Muscle layer of duodenum (tissue), 2 donors: ENCODE data around the gene ATP8B3.

ENCODE experiments used
- H3K27ac ChIP-seq: one replicate; pipeline ENCODE4 v1.7.0; 2013; ENCODE audit warnings: mild to moderate bottlenecking, low read length
- H3K27me3 ChIP-seq: one replicate; pipeline ENCODE4 v1.7.0; 2013; ENCODE audit warnings: low read depth, mild to moderate bottlenecking, control low read depth, low read length
- H3K36me3 ChIP-seq, 2 donors: one replicate each; pipeline ENCODE4 v1.7.0; 2013; ENCODE audit warnings: low read length in 2 of 2, control low read depth in 1 of 2, mild to moderate bottlenecking in 1 of 2; ENCODE audit not compliant: insufficient read depth in 2 of 2, control insufficient read depth in 1 of 2
- H3K4me1 ChIP-seq, 2 donors: one replicate each; pipeline ENCODE4 v1.7.0; 2013; ENCODE audit warnings: low read length in 2 of 2, mild to moderate bottlenecking in 2 of 2, control low read depth in 1 of 2, moderate library complexity in 1 of 2; ENCODE audit not compliant: insufficient read depth in 2 of 2, control insufficient read depth in 1 of 2
- H3K4me3 ChIP-seq, 2 donors: one replicate each; pipeline ENCODE4 v1.7.0; 2013; ENCODE audit warnings: low read length in 2 of 2, low read depth in 1 of 2, mild to moderate bottlenecking in 1 of 2
- H3K9me3 ChIP-seq, 2 donors: one replicate each; pipeline ENCODE4 v1.7.0; 2013; ENCODE audit warnings: low read length in 2 of 2, control low read depth in 1 of 2, mild to moderate bottlenecking in 1 of 2; ENCODE audit not compliant: control insufficient read depth in 1 of 2
- donor health status: healthy.

ATP8B3 gene

GRCh38 chr19:1856345-1856697 lies 44.2 kb upstream of the ATP8B3 start:
- Histone ChIP-seq H3K36me3 (no peaks in the 10 kb centered on the region), H3K9me3 (no peaks in the 10 kb centered on the region), H3K4me1 (peaks cover 21 to 98% of the 10 kb centered on the region in 2 donors), H3K27me3 (no peaks in the 10 kb centered on the region), H3K4me3 (peak overlapping the region; percentile 46 to 66), H3K27ac (peak overlapping the region; percentile 92)

GRCh38 chr19:1855828-1856255 lies 43.8 kb upstream of the ATP8B3 start:
- Histone ChIP-seq H3K4me1 (peaks cover 21 to 94% of the 10 kb centered on the region in 2 donors), H3K9me3 (no peaks in the 10 kb centered on the region), H3K27me3 (no peaks in the 10 kb centered on the region), H3K36me3 (no peaks in the 10 kb centered on the region), H3K4me3 (peak overlapping the region; percentile 46 to 66), H3K27ac (peak overlapping the region; percentile 92)

- Histone ChIP-seq H3K27me3 (no peaks in the 10 kb centered on the region), H3K9me3 (no peaks in the 10 kb centered on the region), H3K36me3 (no peaks in the 10 kb centered on the region), H3K27ac (peak overlapping the region; percentile 92), H3K4me1 (peaks cover 21 to 88% of the 10 kb centered on the region in 2 donors), H3K4me3 (peak overlapping the region; percentile 46 to 66)
Observed at GRCh38 chr19:1855040-1855827, 43.2 kb upstream of the ATP8B3 start.

- no peaks in the 10 kb centered on the region for H3K36me3 ChIP-seq
- H3K9me3 ChIP-seq = no peaks in the 10 kb centered on the region
- H3K4me3 ChIP-seq = no peak overlapping the region
- no peaks in the 10 kb centered on the region for H3K27me3 ChIP-seq
- peaks cover 21 to 81% of the 10 kb centered on the region in 2 donors for H3K4me1 ChIP-seq
- peak overlapping the region; percentile 74 for H3K27ac ChIP-seq
Observed at GRCh38 chr19:1854542-1855039, 42.5 kb upstream of the ATP8B3 start.

- Histone ChIP-seq H3K27me3 (no peaks in the 10 kb centered on the region), H3K27ac (no peak overlapping the region), H3K9me3 (no peaks in the 10 kb centered on the region), H3K36me3 (no peaks in the 10 kb centered on the region), H3K4me3 (no peak overlapping the region), H3K4me1 (peaks cover 19 to 76% of the 10 kb centered on the region in 2 donors)
Observed at GRCh38 chr19:1854039-1854541, 42.0 kb upstream of the ATP8B3 start.

GRCh38 chr19:1853295-1854038 lies 41.4 kb upstream of the ATP8B3 start:
- Histone ChIP-seq H3K4me1 (peaks cover 18 to 70% of the 10 kb centered on the region in 2 donors), H3K27ac (no peak overlapping the region), H3K9me3 (no peaks in the 10 kb centered on the region), H3K4me3 (no peak overlapping the region), H3K36me3 (peaks cover 0 to under 1% of the 10 kb centered on the region in 2 donors), H3K27me3 (no peaks in the 10 kb centered on the region)

GRCh38 chr19:1852581-1853128 lies 40.6 kb upstream of the ATP8B3 start:
- Histone ChIP-seq H3K9me3 (no peaks in the 10 kb centered on the region), H3K4me1 (peaks cover 14 to 64% of the 10 kb centered on the region in 2 donors), H3K36me3 (peaks cover 0 to 6% of the 10 kb centered on the region in 2 donors), H3K27me3 (no peaks in the 10 kb centered on the region), H3K4me3 (no peak overlapping the region), H3K27ac (no peak overlapping the region)

GRCh38 chr19:1851654-1852580 lies 39.8 kb upstream of the ATP8B3 start:
- H3K27ac ChIP-seq = no peak overlapping the region
- no peaks in the 10 kb centered on the region for H3K27me3 ChIP-seq
- no peaks in the 10 kb centered on the region for H3K9me3 ChIP-seq
- H3K4me1 ChIP-seq = peaks cover 21 to 64% of the 10 kb centered on the region in 2 donors
- H3K4me3 ChIP-seq = no peak overlapping the region
- peaks cover 0 to 7% of the 10 kb centered on the region in 2 donors for H3K36me3 ChIP-seq

GRCh38 chr19:1850809-1851653 lies 39.0 kb upstream of the ATP8B3 start:
- H3K4me3 ChIP-seq = no peak overlapping the region
- no peaks in the 10 kb centered on the region for H3K9me3 ChIP-seq
- no peak overlapping the region for H3K27ac ChIP-seq
- H3K4me1 ChIP-seq = peaks cover 25 to 64% of the 10 kb centered on the region in 2 donors
- peaks cover 0 to 7% of the 10 kb centered on the region in 2 donors for H3K36me3 ChIP-seq
- no peaks in the 10 kb centered on the region for H3K27me3 ChIP-seq

GRCh38 chr19:1849886-1850398 lies 37.9 kb upstream of the ATP8B3 start:
- H3K4me3 ChIP-seq = no peak overlapping the region
- no peaks in the 10 kb centered on the region for H3K27me3 ChIP-seq
- H3K4me1 ChIP-seq = peaks cover 17 to 64% of the 10 kb centered on the region in 2 donors
- H3K36me3 ChIP-seq = peaks cover 2 to 11% of the 10 kb centered on the region in 2 donors
- H3K9me3 ChIP-seq = no peaks in the 10 kb centered on the region
- H3K27ac ChIP-seq = no peak overlapping the region
